GM18499 (cell line): Measurements from ENCODE around the gene KRTAP5-8.
"Not testable (repeated sequence)": the region's sequence is repeated elsewhere in the genome, so short reads cannot be mapped to it uniquely, and the experiment has no call there.

ENCODE experiments used
- ATAC-seq: cut with Tn5 transposase; IDR thresholded peaks from one replicate; pipeline ENCODE4 v1.9.1; 2021; ENCODE audit warnings: moderate number of reproducible peaks; ENCODE audit not compliant: insufficient read depth, unreplicated experiment

The KRTAP5-8 gene

GRCh38 chr11:71505781-71506180, 32.0 kb upstream of the KRTAP5-8 start:
- no peak for ATAC-seq

DNA sequence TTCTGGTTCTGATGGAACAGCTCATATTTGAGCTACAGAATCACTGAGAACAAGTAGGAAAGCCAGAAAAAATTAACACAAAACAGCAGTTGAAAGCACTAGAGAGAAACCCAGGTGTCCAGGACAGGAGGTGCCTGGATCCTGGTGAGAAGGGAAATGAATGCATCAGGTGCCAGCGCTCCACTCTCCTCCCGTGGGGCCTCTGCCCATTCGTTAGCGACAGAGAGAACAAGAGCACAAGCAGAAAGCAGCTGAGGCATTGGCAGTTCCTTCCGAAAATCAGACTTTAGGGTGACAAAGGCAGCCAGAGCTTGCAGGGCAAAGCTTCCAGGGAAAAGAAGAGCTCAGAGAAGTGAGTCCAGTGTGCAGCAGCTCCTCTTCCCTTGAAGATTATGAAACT, 30.7 kb upstream of the KRTAP5-8 start:
- ATAC-seq = no peak

- ATAC-seq = no peak
These were observed 19.0 kb upstream of the KRTAP5-8 start for GRCh38 chr11:71518506-71519471.

DNA sequence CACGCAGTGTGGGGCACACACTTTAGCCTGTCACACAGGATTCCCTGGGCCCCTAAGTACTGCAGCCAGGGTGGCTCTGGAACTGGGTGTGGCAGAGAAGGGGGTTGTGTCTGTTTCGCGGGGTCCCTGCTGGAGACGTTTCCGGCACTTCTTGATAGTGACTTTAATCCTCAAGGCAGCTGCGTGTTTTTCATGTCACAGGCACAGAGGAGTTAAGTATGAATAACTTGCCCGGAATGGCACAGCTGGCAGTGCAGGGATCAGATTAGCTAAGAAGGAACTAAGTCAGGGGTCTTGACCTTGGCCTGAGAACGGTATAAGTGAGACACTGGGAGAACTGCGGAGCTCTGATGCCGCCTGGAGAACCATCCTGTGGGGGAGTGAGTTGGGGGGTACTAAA, 18.3 kb upstream of the KRTAP5-8 start:
- ATAC-seq = no peak

GRCh38 chr11:71525188-71525937, 12.5 kb upstream of the KRTAP5-8 start:
- ATAC-seq = no peak

DNA sequence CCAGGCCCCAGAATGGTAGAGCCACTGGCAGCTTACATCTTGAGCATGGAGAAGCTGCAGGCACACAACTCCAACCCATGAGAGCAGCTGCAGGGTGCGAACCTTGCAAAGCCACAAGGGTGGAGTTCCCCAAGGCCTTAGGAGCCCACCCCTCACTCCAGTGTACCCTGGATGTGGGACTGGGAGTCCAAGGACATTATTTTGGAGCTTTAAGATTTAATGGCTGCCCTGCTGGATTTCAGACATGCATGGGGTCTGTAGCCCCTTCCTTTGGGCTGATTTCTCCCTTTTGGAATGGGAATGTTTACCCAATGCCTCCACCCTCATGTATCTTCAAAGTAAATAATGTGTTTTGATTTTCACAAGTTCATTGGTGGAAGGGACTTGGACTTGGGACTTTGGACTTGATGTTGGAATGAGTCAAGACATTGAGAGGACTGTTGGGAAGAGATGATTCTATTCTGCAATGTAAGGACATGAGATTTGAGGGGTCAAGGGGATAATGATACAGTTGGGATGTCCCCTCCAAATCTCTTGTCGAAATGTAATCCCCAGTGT, 11.8 kb upstream of the KRTAP5-8 start:
- no peak for ATAC-seq

DNA sequence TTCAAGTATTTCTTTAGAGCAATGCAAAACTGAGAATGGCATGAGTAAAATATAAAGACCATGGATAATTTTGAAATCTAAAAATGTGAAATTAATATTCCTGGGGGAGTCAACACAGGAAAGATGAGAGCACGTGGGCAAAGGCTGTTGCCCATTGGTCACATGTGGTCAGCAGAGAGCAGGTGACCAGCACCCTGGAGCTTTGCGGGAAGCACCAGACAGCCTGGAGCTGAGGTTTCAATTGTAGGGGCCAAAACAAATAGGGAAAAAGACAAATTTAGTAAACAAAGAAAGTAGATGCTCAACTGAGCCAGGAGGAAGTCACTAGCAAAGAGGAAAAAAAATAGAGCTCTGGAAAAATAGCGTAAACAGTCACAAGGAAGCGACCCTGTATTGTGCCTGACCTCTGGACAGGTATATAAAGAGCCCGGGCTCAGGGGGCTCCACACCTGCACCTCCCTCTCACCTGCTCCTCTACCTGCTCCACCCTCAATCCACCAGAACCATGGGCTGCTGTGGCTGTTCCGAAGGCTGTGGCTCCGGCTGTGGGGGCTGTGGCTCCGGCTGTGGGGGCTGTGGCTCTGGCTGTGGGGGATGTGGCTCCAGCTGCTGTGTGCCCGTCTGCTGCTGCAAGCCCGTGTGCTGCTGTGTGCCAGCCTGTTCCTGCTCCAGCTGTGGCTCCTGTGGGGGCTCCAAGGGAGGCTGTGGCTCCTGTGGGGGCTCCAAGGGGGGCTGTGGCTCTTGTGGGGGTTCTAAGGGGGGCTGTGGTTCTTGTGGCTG, 10.8 kb upstream of the KRTAP5-8 start, which contains the start of gene KRTAP5-7:
Gene KRTAP5-7 (plus strand): TSS at position 472 of the 780 bp plus-strand sequence. CDS start 34 bp downstream, at position 506.
- not testable (repeated sequence) for ATAC-seq

GRCh38 chr11:71527576-71528210, 10.1 kb upstream of the KRTAP5-8 start:
- ATAC-seq = no peak

DNA sequence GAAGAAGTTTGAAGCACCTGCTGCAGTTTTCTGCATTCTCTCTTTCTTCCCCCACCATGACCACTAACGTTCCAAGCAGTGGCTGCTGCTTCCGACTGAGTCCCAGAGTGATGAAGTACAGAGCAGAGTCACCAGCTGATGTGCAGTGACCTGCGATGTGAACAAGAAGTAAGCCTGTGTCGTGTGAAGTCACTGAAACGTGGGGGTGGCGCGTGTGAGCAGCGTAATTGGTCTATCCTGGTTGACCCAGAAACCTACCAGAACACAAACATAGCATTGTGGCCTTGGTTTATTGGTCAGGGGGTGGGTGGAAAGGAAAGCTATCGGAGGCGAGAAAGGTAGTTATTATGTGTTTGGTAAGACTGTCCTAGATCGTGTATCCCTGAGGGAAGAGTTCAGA, 7.2 kb upstream of the KRTAP5-8 start:
- ATAC-seq = no peak

DNA sequence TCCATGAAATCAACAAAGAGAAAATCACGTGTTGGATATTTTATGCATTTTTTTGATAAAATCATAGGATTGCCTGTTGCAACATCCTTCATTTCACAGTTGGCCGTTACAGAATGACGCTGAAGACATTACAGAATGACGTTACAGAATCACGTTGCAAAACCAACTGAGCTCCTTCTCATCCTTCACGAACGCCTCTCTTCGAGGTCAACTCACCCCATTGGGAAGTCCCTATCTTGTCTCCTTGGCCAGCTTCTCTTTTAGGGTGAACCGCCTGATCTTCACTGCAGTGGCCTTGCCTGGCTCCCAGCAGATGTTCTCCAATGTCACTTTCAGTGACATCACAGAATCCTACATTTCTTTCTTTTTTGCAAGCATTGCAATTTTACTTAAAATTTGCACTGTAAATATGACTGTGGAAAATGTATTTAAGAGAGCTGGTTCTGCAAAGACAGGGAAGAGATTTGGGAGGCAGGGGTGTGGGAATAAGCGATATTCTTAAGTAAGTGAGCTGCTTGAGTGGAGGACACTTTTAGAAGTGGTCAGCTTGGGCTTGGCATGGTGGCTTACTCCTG, 5.7 kb upstream of the KRTAP5-8 start:
- ATAC-seq = no peak

DNA sequence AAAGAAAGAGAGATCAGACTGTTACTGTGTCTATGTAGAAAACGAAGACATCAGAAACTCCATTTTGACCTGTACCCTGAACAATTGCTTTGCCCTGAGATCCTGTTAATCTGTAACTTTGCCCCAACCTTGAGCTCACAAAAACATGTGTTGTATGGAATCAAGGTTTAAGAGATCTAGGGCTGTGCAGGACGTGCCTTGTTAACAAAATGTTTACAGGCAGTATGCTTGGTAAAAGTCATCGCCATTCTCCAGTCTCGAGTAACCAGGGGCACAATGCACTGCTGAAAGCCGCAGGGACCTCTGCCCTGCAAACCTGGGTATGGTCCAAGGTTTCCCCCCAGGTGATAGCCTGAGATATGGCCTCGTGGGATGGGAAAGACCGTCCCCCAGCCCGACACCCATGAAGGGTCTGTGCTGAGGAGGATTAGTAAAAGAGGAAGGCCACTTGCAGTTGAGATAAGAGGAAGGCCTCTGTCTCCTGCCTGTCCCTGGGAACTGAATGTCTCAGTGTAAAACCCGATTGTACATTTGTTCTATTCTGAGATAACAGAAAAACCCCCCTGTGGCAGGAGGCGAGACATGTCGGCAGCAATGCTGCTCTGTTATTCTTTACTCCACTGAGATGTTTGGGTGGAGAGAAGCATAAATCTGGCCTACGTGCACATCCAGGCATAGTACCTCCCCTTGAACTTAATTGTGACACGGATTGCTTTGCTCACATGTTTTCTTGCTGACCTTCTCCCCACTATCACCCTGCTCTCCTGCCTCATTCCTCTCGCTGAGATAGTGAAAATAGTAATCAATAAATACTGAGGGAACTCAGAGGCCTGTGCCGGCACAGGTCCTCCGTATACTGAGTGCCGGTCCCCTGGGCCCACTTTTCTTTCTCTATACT, 2.9 kb upstream of the KRTAP5-8 start:
- not testable (repeated sequence) for ATAC-seq

- ATAC-seq = no peak
These were observed 2.0 kb upstream of the KRTAP5-8 start for GRCh38 chr11:71535825-71536224.

DNA sequence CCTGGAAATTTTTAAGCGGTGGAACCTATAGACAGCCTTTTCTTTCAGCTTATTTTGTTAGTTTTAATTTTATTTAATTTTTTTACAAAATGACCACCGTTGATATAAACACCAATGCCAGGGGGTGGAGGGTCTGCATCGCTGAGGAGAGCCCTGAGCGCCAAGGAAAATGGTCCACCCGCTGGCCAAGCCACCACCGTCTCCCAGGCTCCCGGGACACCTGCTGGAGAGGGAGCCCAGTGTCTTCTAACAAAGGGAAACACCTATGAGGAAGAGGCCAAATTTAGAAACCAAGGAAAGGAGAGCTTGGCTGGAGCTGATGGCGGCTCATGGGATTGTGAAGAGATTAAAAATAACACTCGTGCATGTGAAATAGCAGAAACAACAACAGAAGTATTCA, 288 bp upstream of the KRTAP5-8 start:
- ATAC-seq = no peak

GRCh38 chr11:71538666-71538990, 803 bp downstream of the KRTAP5-8 start:
- no peak for ATAC-seq

DNA sequence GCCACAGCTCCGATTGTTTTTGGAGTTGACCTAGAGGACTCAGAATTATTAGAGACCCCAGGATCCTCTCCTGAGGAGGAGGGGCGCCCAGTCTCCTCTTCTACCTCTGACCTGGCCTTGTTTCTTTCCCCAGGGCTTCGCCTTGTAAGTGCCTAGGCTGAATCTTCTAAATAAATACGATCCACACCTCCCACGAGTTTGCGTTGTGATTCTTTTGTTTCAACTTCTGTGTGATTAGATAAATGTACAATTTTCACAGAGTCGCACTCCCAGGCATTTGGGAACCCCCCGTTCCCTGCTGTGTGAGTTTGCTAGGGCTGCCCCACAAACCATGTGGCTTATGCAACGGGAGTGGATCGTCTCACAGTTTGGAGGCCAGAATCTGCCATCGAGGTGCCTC, 1.2 kb downstream of the KRTAP5-8 start:
- ATAC-seq = no peak

DNA sequence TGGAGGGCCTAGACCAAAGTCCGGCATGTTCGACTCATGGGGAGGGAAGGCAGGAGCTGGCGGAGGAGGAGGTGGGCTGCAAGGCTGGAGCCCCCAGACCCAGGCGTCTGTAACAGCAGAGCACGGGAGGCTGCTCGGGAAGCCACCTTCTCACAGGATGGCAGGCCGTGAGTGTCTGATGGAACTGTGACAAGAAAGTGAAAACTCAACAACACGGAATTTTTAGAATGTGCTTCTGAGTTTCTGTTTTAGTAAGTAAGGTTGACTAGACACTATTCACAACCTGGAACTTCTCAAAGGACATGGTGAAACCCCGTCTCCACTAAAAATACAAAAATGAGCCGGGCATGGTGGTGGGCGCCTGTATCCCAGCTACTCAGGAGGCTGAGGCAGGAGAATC, 2.1 kb downstream of the KRTAP5-8 start:
- not testable (repeated sequence) for ATAC-seq

- not testable (repeated sequence) for ATAC-seq
These were observed 2.9 kb downstream of the KRTAP5-8 start for GRCh38 chr11:71540521-71541304.

DNA sequence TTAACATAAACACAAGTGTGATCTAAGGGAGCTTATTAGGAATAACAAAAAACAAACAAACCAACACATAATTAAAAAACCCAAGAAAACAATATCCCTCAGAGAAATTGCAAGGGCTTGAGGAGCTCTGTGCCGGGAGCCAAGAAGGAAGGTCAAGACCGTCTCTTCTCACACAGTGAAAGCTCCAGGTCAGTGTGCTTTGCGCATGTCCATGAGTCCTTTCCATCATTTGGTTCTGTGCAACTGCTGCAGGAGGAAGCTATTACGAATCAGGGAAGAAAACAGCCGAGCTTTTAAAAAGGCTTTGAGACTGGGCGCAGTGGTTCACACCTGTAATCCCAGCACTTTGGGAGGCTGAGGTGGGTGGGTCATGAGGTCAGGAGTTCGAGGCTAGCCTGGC, 4.6 kb downstream of the KRTAP5-8 start:
- ATAC-seq = no peak
